Spleen (tissue), 7 donors: ENCODE measurements around the gene C11orf42.

Experiments used
- CTCF ChIP-seq, 11 experiments: fragments of 200-600 bp in 7 of 11; fragments of 450-650 bp in 4 of 11; sonication (generic) in 4 of 11; IDR thresholded peaks in 8 of 11; conservative IDR thresholded peaks in 3 of 11; 1 replicate in 7 of 11; 2 replicates in 4 of 11; pipeline versions ENCODE4 v1.4.0 to v1.8.0; 2016 to 2021; ENCODE audit warnings: antibody characterized with exemption in 11 of 11, inconsistent platforms in 4 of 11, mild to moderate bottlenecking in 1 of 11
- POLR2AphosphoS5 ChIP-seq, 3 donors: sonication (generic); formaldehyde crosslinking; IDR thresholded peaks; one replicate each; pipeline ENCODE4 v1.5.1; 2017; ENCODE audit warnings: antibody characterized with exemption in 3 of 3
- donor health status: DM: no; HTN: no; CAD: no; lungs with moderate emphysema.
- donor health status: DM: no; HTN: no; CAD: no.
- donor health status: DM: no; HTN: no; CAD: no.

- TF ChIP-seq POLR2AphosphoS5 (IDR thresholded peaks at IDR 0.05): no peak
- no peak for TF ChIP-seq CTCF (IDR thresholded peaks at IDR 0.05 in 8 of 11, conservative IDR thresholded peaks at IDR 0.05 in 3 of 11)
Measured at GRCh38 chr11:6225896-6226295, 20.5 kb downstream of the C11orf42 start.
